ENCODE data around the gene PREB. TPM values are rescaled to one million over a fixed set of nuclear protein-coding genes. Genes with fewer than 3 reads are reported as not detected.

Gene PREB
- total and polyA plus RNA-seq, 2 donors from 2014 or later: 46.1 to 66.7 TPM

DNA sequence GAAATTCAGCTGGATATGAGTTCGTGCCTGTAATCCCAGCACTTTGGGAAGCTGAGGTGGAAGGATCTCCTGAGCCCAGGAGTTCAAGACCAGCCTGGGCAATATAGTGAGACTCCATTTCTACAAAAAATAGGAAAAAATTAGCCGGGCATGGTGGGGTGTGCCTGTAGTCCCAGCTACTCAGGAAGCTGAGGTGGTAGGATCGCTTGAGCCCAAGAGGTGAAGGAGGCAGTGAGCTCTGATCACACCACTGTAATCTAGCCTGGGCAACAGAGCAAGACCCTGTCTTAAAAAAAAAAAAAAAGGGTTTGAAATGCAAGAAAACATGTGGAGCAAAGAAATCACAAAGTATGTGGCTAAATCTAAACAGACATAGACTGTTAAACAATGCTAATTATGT lies 25.4 kb downstream of the PREB start:
- Histone ChIP-seq H3K9me3 (ENCODE audit: control insufficient read depth in 2 of 3, insufficient read depth in 1 of 3, low read length in 3 of 3) (no peaks in the 10 kb centered on the region), H3K4me1 (ENCODE audit: control insufficient read depth in 2 of 3, insufficient read depth in 2 of 3, low read depth in 1 of 3, low read length in 3 of 3) (no peaks in the 10 kb centered on the region), H3K4me3 (ENCODE audit: low read length in 3 of 3) (no peak overlapping the region), H3K27ac (ENCODE audit: low read depth in 2 of 2, low read length in 2 of 2) (no peak overlapping the region), H3K27me3 (ENCODE audit: control insufficient read depth, insufficient read depth, low read length) (no peaks in the 10 kb centered on the region), H3K36me3 (ENCODE audit: control insufficient read depth in 2 of 3, insufficient read depth in 3 of 3, low read length in 3 of 3) (no peaks in the 10 kb centered on the region), H3K9ac (ENCODE audit: low read length in 3 of 3) (no peak overlapping the region)
- no peak for TF ChIP-seq CTCF (IDR thresholded peaks at IDR 0.05; ENCODE audit: borderline replicate concordance, extremely low read depth, insufficient read depth)
- intact Hi-C loops (cut with DNase I): no loop called here
- no peak for FAIRE-seq
- DNase-seq: peak in 1 of 5 donors; percentile 8

DNA sequence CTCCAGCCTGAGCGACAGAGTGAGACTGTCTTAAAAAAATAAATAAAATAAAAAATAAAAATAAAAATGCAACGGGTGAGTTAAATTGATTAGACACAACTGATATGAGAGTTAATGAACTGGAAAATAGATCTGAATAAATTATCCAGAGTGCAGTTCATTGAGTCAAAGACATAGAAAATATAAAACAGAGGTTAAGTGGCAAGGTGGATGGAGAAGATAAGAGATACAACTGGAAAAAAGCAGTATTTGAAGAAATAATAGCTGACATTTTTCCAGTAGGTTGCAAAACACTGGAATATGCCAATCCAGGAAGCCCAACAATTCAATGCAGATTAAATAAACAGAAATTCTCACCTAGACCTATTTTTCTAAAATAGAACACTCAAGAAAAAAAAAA lies 26.2 kb downstream of the PREB start:
- intact Hi-C loops (cut with DNase I): no loop called here
- TF ChIP-seq CTCF (IDR thresholded peaks at IDR 0.05; ENCODE audit: borderline replicate concordance, extremely low read depth, insufficient read depth): no peak
- Histone ChIP-seq H3K27me3 (ENCODE audit: control insufficient read depth, insufficient read depth, low read length) (no peaks in the 10 kb centered on the region), H3K4me1 (ENCODE audit: control insufficient read depth in 2 of 3, insufficient read depth in 2 of 3, low read depth in 1 of 3, low read length in 3 of 3) (no peaks in the 10 kb centered on the region), H3K36me3 (ENCODE audit: control insufficient read depth in 2 of 3, insufficient read depth in 3 of 3, low read length in 3 of 3) (no peaks in the 10 kb centered on the region), H3K9ac (ENCODE audit: low read length in 3 of 3) (no peak overlapping the region), H3K27ac (ENCODE audit: low read depth in 2 of 2, low read length in 2 of 2) (no peak overlapping the region), H3K9me3 (ENCODE audit: control insufficient read depth in 2 of 3, insufficient read depth in 1 of 3, low read length in 3 of 3) (no peaks in the 10 kb centered on the region), H3K4me3 (ENCODE audit: low read length in 3 of 3) (no peak overlapping the region)
- FAIRE-seq (no peak), DNase-seq (no peak)

- H3K9ac ChIP-seq (ENCODE audit: low read length in 3 of 3): no peak overlapping the region
- no peak for FAIRE-seq
- H3K27ac ChIP-seq (ENCODE audit: low read depth in 2 of 2, low read length in 2 of 2): no peak overlapping the region
- H3K9me3 ChIP-seq (ENCODE audit: control insufficient read depth in 2 of 3, insufficient read depth in 1 of 3, low read length in 3 of 3): no peaks in the 10 kb centered on the region
- no peak overlapping the region for H3K4me3 ChIP-seq (ENCODE audit: low read length in 3 of 3)
- DNase-seq: no peak
- no peaks in the 10 kb centered on the region for H3K36me3 ChIP-seq (ENCODE audit: control insufficient read depth in 2 of 3, insufficient read depth in 3 of 3, low read length in 3 of 3)
- no peaks in the 10 kb centered on the region for H3K4me1 ChIP-seq (ENCODE audit: control insufficient read depth in 2 of 3, insufficient read depth in 2 of 3, low read depth in 1 of 3, low read length in 3 of 3)
- no peaks in the 10 kb centered on the region for H3K27me3 ChIP-seq (ENCODE audit: control insufficient read depth, insufficient read depth, low read length)
- intact Hi-C loops (cut with DNase I): no loop called here
- no peak for TF ChIP-seq CTCF (IDR thresholded peaks at IDR 0.05; ENCODE audit: borderline replicate concordance, extremely low read depth, insufficient read depth)
These were observed 28.5 kb downstream of the PREB start for GRCh38 chr2:27105981-27106380.

GRCh38 chr2:27102329-27102728 lies 32.1 kb downstream of the PREB start:
- intact Hi-C loops (cut with DNase I): no loop called here
- no peak for FAIRE-seq
- Histone ChIP-seq H3K27ac (ENCODE audit: low read depth in 2 of 2, low read length in 2 of 2) (no peak overlapping the region), H3K4me1 (ENCODE audit: control insufficient read depth in 2 of 3, insufficient read depth in 2 of 3, low read depth in 1 of 3, low read length in 3 of 3) (no peaks in the 10 kb centered on the region), H3K9me3 (ENCODE audit: control insufficient read depth in 2 of 3, insufficient read depth in 1 of 3, low read length in 3 of 3) (no peaks in the 10 kb centered on the region), H3K4me3 (ENCODE audit: low read length in 3 of 3) (no peak overlapping the region), H3K9ac (ENCODE audit: low read length in 3 of 3) (no peak overlapping the region), H3K36me3 (ENCODE audit: control insufficient read depth in 2 of 3, insufficient read depth in 3 of 3, low read length in 3 of 3) (peaks cover 0 to 11% (median 2%) of the 10 kb centered on the region in 3 donors), H3K27me3 (ENCODE audit: control insufficient read depth, insufficient read depth, low read length) (no peaks in the 10 kb centered on the region)
- peak in 1 of 5 donors; percentile 40 for DNase-seq
- TF ChIP-seq CTCF (IDR thresholded peaks at IDR 0.05; ENCODE audit: borderline replicate concordance, extremely low read depth, insufficient read depth): no peak

All from kidney (tissue), 14 donors.